MM.1S (cell line): ENCODE measurements around the gene PCED1B.

Experiments used
- CTCF ChIP-seq: fragments of 300-600 bp; sonication (generic); IDR thresholded peaks from 2 replicates; pipeline ENCODE4 v1.5.1; 2016; ENCODE audit warnings: antibody characterized with exemption, low read length, mixed read lengths
- EZH2 ChIP-seq: fragments of 300-600 bp; sonication (generic); optimal IDR thresholded peaks from 2 replicates; pipeline ENCODE3; 2017; ENCODE audit warnings: low read depth, mild to moderate bottlenecking, antibody characterized with exemption, low read length, mixed read lengths
- EZH2phosphoT487 ChIP-seq: fragments of 300-600 bp; sonication (generic); IDR thresholded peaks from 2 replicates; pipeline ENCODE4 v1.6.1; 2018; ENCODE audit warnings: antibody characterized with exemption, low read length

- TF ChIP-seq CTCF (no peak), EZH2phosphoT487 (no peak), EZH2 (no peak)
Observed at GRCh38 chr12:47141459-47141858, 62.0 kb downstream of the PCED1B start.
